ENCODE data around the gene BTG2. TPM values are rescaled to one million over a fixed set of nuclear protein-coding genes. Genes with fewer than 3 reads are reported as not detected.
A peak's percentile ranks its signal among the peaks of the same experiment; 100 is the strongest.

The BTG2 gene
- total and polyA plus RNA-seq, 2 experiments from 2014 or later, result 197 to 274 TPM

DNA sequence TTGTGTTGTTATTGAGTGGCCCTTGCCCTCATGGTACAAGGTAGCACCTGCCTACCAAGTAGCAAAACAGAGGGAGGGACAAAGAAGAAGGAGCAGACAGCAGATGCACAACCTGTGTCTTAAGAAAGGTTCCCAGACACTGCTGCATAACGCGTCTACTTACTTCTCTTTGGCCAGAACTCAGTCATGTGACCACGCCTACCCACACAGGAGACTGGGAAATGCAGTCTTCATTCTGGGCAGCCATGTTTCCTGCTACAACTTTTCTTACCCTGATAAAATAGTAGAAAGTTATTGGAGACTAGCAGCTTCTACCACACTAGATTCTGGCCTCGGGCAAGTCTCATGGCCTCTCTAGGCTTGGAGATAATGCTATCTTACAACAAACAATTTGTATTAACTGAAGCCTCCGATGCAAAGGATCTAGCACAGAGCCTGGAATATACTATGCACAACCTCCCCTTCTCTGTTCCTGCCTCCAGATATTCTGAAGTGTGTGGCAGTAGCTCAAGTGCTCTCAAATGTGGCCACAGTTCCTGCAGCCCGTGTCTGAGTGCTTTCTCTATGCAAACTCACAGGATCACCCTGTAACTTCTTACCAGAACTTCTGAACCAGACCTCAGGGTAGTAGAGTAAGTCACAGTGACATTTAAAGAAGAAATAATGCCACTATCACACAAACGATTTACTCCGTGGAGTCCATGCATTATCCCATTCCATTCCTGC is 34.1 kb upstream of the BTG2 start:
- Histone ChIP-seq H3K79me2 (no peaks in the 10 kb centered on the region), H4K20me1 (ENCODE audit: insufficient read depth, poor library complexity, severe bottlenecking) (no peaks in the 10 kb centered on the region), H3K27ac (no peak overlapping the region), H3K4me2 (peak overlapping the region; percentile 43), H3K9me2 (replicated peaks; ENCODE audit: insufficient read depth) (no peaks in the 10 kb centered on the region), H3K9me3 (ENCODE audit: low read depth) (no peaks in the 10 kb centered on the region), H3K36me3 (replicated peaks; ENCODE audit: insufficient read depth, low read depth) (no peaks in the 10 kb centered on the region), H3K27me3 (no peaks in the 10 kb centered on the region), H3K4me3 (no peak overlapping the region), H3K4me1 (ENCODE audit: insufficient read depth) (peaks cover 10% of the 10 kb centered on the region), H2AFZ (peak overlapping the region; percentile 37)
- DNase-seq (ENCODE audit: low spot score), result peak; percentile 86
- WGBS (ENCODE audit: low lambda C conversion rate, missing lambda C conversion rate), result 45% methylated on average over 8 of the region's 8 CpGs
- TF ChIP-seq EZH2phosphoT487 (IDR thresholded peaks at IDR 0.05; ENCODE audit: low read depth, severe bottlenecking, unreplicated experiment) (no peak), EZH2 (IDR thresholded peaks at IDR 0.05; ENCODE audit: borderline replicate concordance) (no peak)
- TF ChIP-seq, protein P1, sequence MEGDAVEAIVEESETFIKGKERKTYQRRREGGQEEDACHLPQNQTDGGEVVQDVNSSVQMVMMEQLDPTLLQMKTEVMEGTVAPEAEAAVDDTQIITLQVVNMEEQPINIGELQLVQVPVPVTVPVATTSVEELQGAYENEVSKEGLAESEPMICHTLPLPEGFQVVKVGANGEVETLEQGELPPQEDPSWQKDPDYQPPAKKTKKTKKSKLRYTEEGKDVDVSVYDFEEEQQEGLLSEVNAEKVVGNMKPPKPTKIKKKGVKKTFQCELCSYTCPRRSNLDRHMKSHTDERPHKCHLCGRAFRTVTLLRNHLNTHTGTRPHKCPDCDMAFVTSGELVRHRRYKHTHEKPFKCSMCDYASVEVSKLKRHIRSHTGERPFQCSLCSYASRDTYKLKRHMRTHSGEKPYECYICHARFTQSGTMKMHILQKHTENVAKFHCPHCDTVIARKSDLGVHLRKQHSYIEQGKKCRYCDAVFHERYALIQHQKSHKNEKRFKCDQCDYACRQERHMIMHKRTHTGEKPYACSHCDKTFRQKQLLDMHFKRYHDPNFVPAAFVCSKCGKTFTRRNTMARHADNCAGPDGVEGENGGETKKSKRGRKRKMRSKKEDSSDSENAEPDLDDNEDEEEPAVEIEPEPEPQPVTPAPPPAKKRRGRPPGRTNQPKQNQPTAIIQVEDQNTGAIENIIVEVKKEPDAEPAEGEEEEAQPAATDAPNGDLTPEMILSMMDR (IDR thresholded peaks at IDR 0.05; ENCODE audit: poor library complexity), result no peak

DNA sequence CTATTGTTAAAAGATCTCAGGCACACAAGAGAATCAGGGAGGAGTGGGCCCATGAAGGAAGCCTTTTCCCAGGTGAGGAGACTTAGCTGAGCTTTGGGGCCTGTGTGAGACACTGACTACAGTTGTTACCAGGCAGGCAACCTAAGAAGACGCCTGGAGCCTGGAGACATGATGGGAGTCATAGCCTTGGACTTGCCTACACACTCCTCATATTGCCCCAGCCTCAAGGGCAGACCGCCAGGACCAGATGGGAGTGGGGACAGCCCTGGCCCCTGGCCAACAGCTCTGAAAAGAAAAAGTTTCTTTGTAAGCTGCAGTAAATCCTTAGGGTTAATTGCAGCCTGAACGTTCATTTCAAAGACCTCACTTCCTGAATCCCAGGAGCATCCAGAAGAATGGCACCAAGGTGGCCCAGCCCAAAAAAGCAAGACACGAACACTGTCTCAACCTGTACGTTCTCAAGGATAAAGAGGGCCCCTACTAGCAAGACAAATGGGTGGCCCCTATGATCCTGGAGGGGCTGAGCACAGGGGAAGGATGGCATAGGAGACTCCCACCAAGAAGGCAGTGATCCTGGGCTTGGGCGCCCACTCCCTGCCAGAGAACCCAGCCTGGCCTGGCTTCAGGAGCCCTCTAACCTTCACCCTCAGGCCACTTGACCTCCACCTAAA is 33.2 kb upstream of the BTG2 start:
- H3K36me3 ChIP-seq (replicated peaks; ENCODE audit: insufficient read depth, low read depth), result no peaks in the 10 kb centered on the region
- no peak overlapping the region for H3K4me3 ChIP-seq
- no peaks in the 10 kb centered on the region for H3K9me3 ChIP-seq (ENCODE audit: low read depth)
- peak; percentile 8 for DNase-seq (ENCODE audit: low spot score)
- peaks cover 10% of the 10 kb centered on the region for H3K4me1 ChIP-seq (ENCODE audit: insufficient read depth)
- H3K79me2 ChIP-seq, result no peaks in the 10 kb centered on the region
- H3K27me3 ChIP-seq, result no peaks in the 10 kb centered on the region
- WGBS (ENCODE audit: low lambda C conversion rate, missing lambda C conversion rate), result 76% methylated on average over 6 of the region's 6 CpGs
- H2AFZ ChIP-seq, result no peak overlapping the region
- H4K20me1 ChIP-seq (ENCODE audit: insufficient read depth, poor library complexity, severe bottlenecking), result no peaks in the 10 kb centered on the region
- H3K27ac ChIP-seq, result no peak overlapping the region
- TF ChIP-seq, protein P1 (IDR thresholded peaks at IDR 0.05; ENCODE audit: poor library complexity), result no peak
- TF ChIP-seq EZH2 (IDR thresholded peaks at IDR 0.05; ENCODE audit: borderline replicate concordance) (no peak), EZH2phosphoT487 (IDR thresholded peaks at IDR 0.05; ENCODE audit: low read depth, severe bottlenecking, unreplicated experiment) (no peak)
- no peaks in the 10 kb centered on the region for H3K9me2 ChIP-seq (replicated peaks; ENCODE audit: insufficient read depth)
- no peak overlapping the region for H3K4me2 ChIP-seq

DNA sequence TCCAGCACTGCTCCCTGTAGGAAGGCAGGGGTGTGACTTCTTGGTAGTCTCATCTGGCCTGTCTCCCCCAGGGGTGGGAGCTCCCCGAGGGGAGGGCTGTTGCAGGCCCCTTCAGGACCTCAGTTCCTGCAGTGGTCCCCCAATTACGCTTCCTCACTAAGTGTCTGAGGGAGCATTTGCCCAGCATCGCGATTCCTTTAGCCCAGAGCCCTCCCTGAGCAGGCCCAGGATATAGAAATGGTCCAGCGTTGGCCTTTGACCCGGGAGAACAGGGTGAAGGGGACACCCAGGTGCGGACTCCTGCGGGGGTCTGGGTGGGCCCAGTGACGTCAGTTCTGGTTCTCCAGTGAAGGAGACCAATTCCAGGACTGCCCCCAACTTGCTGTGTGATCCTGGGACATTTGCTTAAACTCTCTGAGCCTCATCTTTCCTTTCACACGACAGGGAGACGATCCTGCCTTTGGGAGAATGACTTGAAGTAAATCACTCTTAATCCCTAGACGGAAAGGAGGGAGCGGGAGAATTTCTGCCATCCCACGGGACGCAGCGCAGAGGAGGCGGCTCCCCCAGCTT is 32.6 kb upstream of the BTG2 start:
- Histone ChIP-seq H3K4me1 (ENCODE audit: insufficient read depth) (peaks cover 11% of the 10 kb centered on the region), H4K20me1 (ENCODE audit: insufficient read depth, poor library complexity, severe bottlenecking) (no peaks in the 10 kb centered on the region), H3K27ac (no peak overlapping the region), H3K36me3 (replicated peaks; ENCODE audit: insufficient read depth, low read depth) (no peaks in the 10 kb centered on the region), H3K27me3 (no peaks in the 10 kb centered on the region), H3K9me2 (replicated peaks; ENCODE audit: insufficient read depth) (no peaks in the 10 kb centered on the region), H2AFZ (no peak overlapping the region), H3K79me2 (no peaks in the 10 kb centered on the region), H3K4me3 (no peak overlapping the region), H3K4me2 (peak overlapping the region; percentile 61), H3K9me3 (ENCODE audit: low read depth) (no peaks in the 10 kb centered on the region)
- peak; percentile 4 for DNase-seq (ENCODE audit: low spot score)
- TF ChIP-seq EZH2phosphoT487 (IDR thresholded peaks at IDR 0.05; ENCODE audit: low read depth, severe bottlenecking, unreplicated experiment) (no peak), EZH2 (IDR thresholded peaks at IDR 0.05; ENCODE audit: borderline replicate concordance) (no peak)
- TF ChIP-seq, protein P1 (IDR thresholded peaks at IDR 0.05; ENCODE audit: poor library complexity), result no peak
- 33% methylated on average over 17 of the region's 17 CpGs for WGBS (ENCODE audit: low lambda C conversion rate, missing lambda C conversion rate)
